Gastrocnemius medialis (tissue), 4 donors: ENCODE results near the gene CLIC1.

Source experiments
- POLR2A ChIP-seq, 2 donors: fragments of 450-650 bp; IDR thresholded peaks; one replicate each; pipeline ENCODE4 v1.6.1; 2017; ENCODE audit warnings: antibody characterized with exemption in 2 of 2, mild to moderate bottlenecking in 2 of 2, moderate library complexity in 2 of 2
- TF ChIP-seq, protein P1 (sequence below), 5 experiments: fragments of 450-650 bp in 3 of 5; fragments of 200-600 bp in 2 of 5; sonication (generic) in 2 of 5; IDR thresholded peaks in 4 of 5; conservative IDR thresholded peaks in 1 of 5; 1 replicate in 4 of 5; 2 replicates in 1 of 5; pipeline ENCODE4 v1.5.1; 2016 to 2019; ENCODE audit warnings: antibody characterized with exemption in 5 of 5, mild to moderate bottlenecking in 3 of 5, moderate library complexity in 3 of 5

GRCh38 chr6:31752739-31753319 lies 16.5 kb upstream of the CLIC1 start:
- TF ChIP-seq, protein P1, sequence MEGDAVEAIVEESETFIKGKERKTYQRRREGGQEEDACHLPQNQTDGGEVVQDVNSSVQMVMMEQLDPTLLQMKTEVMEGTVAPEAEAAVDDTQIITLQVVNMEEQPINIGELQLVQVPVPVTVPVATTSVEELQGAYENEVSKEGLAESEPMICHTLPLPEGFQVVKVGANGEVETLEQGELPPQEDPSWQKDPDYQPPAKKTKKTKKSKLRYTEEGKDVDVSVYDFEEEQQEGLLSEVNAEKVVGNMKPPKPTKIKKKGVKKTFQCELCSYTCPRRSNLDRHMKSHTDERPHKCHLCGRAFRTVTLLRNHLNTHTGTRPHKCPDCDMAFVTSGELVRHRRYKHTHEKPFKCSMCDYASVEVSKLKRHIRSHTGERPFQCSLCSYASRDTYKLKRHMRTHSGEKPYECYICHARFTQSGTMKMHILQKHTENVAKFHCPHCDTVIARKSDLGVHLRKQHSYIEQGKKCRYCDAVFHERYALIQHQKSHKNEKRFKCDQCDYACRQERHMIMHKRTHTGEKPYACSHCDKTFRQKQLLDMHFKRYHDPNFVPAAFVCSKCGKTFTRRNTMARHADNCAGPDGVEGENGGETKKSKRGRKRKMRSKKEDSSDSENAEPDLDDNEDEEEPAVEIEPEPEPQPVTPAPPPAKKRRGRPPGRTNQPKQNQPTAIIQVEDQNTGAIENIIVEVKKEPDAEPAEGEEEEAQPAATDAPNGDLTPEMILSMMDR (IDR thresholded peaks at IDR 0.05 in 4 of 5, conservative IDR thresholded peaks at IDR 0.05 in 1 of 5): no peak
- TF ChIP-seq POLR2A (IDR thresholded peaks at IDR 0.05): no peak
